DMS53 (cell line): ENCODE results near the gene VN1R4.
"Not testable (repeated sequence)": the region's sequence is repeated elsewhere in the genome, so short reads cannot be mapped to it uniquely, and the experiment has no call there.

Experiments used
- DNase-seq: peaks from one replicate; lab custom pipeline; 2025; lab: John Stamatoyannopoulos, UW

Gene VN1R4

GRCh38 chr19:53267623-53268022, at the start of gene VN1R4:
VN1R4 (minus strand) TSS chr19:53267723; CDS start chr19:53267665, 58 bp downstream.
- not testable (repeated sequence) for DNase-seq

- no peak for DNase-seq
Observed at GRCh38 chr19:53311897-53312296, 44.4 kb upstream of the VN1R4 start.

- DNase-seq: no peak
Observed at GRCh38 chr19:53311044-53311443, 43.5 kb upstream of the VN1R4 start.

GRCh38 chr19:53308339-53308811, 40.9 kb upstream of the VN1R4 start:
- DNase-seq: peak; percentile 61

GRCh38 chr19:53301341-53301740, 33.8 kb upstream of the VN1R4 start:
- DNase-seq: peak; percentile 25

- DNase-seq: peak; percentile 25
Observed at GRCh38 chr19:53294786-53295441, 27.4 kb upstream of the VN1R4 start.

GRCh38 chr19:53290758-53291549, 23.4 kb upstream of the VN1R4 start:
- no peak for DNase-seq

- DNase-seq: no peak
Observed at GRCh38 chr19:53285087-53285486, 17.6 kb upstream of the VN1R4 start.

- DNase-seq: peak; percentile 49
Observed at GRCh38 chr19:53281947-53282346, 14.4 kb upstream of the VN1R4 start.

- no peak for DNase-seq
Observed at GRCh38 chr19:53275480-53275879, 8.0 kb upstream of the VN1R4 start.

- DNase-seq: no peak
Observed at GRCh38 chr19:53272044-53272443, 4.5 kb upstream of the VN1R4 start.

- not testable (repeated sequence) for DNase-seq
Observed at GRCh38 chr19:53269861-53270260, 2.3 kb upstream of the VN1R4 start.

GRCh38 chr19:53257715-53258342, 9.7 kb downstream of the VN1R4 start, which contains the start of gene VN1R2:
VN1R2 (plus strand) TSS chr19:53258292; CDS start chr19:53258376, 84 bp downstream.
- DNase-seq: peak; percentile 63

GRCh38 chr19:53254411-53255341, 12.8 kb downstream of the VN1R4 start, which contains the start of gene ZNF677:
ZNF677 (minus strand) TSS chr19:53254873; CDS start chr19:53251550, 3,323 bp downstream.
- DNase-seq: no peak

GRCh38 chr19:53246498-53246897, 21.0 kb downstream of the VN1R4 start:
- no peak for DNase-seq

GRCh38 chr19:53237114-53237777, 30.3 kb downstream of the VN1R4 start:
- no peak for DNase-seq

GRCh38 chr19:53224606-53225005, 42.9 kb downstream of the VN1R4 start:
- no peak for DNase-seq

- not testable (repeated sequence) for DNase-seq
Observed at GRCh38 chr19:53222716-53223115, 44.8 kb downstream of the VN1R4 start.
